T-helper 1 cell (primary cell): ENCODE results near the gene LCAT.
"Not testable (repeated sequence)": the region's sequence is repeated elsewhere in the genome, so short reads cannot be mapped to it uniquely, and the experiment has no call there.

Experiments
- DNase-seq, 5 donors: peaks; one replicate each; pipeline ENCODE4 v3.0.0-alpha.2; 2012 to 2020

The LCAT gene

DNA sequence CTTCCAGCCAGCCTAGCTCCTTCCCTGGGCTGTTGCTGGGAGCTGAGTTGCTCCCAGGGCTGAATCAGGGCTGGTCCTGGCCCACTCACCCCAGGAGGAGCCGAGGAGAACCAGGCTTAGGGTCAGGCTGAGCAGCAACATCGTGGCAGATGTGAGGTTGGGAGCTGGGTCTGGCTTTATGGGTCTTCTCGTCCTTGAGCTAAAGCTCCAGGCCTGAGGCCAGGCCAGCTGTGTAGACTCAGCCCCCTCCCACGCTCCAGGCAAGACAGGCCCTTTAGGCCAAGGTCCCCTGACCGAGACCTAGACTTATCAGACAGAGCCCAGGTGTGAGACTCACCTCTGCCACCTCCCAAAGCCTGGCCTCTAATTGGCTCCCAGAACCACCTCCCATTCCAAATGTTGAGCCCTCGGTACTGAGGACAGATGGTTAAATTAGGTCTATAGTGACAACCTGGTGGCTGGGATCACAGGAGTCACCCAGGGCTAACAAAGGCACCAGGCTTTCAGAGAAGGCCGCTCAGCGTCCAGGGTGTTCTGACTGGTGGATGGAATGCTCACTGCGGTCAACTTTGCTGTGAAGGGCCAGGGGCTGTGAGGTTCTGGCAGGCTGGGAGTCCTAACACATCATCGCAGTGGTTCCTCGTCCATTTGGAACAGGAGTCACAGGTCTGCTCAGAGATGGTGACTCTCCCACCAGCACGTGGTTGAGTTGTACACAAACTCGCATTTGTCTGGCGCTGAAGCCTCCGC, 12.0 kb downstream of the LCAT start, which contains the start of gene CTRL:
Gene CTRL, minus strand, starts transcription at position 151 of the 750 bp plus-strand sequence. Its CDS starts 10 bp downstream, at position 141.
- DNase-seq: no peak

DNA sequence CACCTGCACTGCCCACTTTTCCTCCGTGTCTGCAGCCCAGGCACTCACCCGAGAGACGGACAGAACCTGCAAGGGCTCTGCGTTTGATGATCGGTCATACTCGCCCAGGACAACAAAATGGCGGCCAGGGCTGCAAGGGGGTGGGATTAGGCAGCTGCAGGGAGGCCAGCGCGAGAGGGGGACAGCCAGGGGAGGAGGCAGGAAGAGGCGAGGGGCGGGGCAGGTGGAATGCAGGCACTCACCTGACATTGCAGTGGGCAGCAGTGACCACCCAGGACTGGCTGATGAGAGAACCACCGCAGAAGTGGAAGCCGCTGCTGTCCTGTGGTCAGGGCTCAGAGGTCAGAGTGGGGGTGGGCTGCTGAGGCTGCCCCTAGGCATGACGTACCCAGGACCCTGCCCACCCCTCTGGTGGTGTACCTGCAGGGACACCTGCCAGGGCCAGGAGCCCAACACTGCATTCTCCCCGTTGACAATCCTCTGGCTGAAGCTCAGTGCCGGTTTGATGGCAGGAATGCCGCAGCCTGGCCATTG, 13.2 kb downstream of the LCAT start:
- no peak for DNase-seq

DNA sequence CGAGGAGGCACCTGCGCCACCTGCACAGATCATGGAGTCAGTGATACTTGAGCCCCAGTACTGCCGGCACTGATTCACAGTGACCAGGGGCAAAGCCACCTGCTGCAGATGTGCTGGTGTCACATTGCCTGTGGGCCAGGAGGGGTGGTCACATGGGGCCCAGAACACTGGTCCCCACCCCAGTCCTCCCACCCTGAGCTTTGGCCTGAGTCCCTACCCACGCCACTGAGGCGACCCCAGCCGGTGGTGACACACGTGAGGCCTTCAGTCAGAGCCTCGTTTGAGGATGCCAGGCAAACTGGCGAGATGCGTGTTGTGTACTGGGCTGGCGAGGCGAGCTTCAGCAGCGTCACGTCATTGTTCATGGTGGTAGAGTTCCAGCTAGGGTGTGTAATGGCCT, 13.7 kb downstream of the LCAT start:
- no peak for DNase-seq

DNA sequence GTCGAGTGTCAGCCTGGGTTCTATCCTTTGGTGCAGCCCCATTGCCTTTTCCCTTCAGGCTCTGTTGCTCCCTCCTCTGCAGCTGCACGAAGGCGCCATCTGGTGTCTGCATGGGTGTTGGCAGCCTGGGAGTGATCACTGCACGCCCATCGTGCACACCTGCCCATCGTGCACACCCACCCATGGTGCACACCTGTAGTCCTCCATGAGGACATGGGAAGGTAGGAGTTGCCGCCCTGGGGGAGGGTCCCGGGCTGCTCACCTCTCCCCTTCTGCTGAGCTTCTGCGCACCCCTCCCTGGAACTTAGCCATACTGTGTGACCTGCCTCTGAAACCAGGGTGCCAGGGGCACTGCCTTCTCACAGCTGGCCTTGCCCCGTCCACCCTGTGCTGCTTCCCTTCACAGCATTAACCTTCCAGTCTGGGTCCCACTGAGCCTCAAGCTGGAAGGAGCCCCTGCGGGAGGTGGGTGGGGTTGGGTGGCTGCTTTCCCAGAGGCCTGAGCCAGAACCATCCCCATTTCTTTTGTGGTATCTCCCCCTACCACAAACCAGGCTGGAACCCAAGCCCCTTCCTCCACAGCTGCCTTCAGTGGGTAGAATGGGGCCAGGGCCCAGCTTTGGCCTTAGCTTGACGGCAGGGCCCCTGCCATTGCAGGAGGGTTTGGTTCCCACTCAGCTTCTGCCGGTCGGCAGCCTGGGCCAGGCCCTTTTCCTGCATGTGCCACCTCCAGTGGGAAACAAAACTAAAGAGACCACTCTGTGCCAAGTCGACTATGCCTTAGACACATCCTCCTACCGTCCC, 15.2 kb downstream of the LCAT start:
- peak; percentile 46 to 69 (median 63) for DNase-seq

DNA sequence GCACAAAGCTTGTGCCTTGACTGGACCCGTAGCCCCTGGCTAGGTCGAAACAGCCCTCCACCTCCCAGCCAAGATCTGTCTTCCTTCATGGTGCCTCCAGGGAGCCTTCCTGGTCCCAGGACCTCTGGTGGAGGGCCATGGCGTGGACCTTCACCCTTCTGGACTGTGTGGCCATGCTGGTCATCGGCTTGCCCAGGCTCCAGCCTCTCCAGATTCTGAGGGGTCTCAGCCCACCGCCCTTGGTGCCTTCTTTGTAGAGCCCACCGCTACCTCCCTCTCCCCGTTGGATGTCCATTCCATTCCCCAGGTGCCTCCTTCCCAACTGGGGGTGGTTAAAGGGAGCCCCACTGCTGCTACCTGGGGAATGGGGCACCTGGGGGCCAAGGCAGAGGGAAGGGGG, 15.8 kb downstream of the LCAT start:
- DNase-seq: no peak

DNA sequence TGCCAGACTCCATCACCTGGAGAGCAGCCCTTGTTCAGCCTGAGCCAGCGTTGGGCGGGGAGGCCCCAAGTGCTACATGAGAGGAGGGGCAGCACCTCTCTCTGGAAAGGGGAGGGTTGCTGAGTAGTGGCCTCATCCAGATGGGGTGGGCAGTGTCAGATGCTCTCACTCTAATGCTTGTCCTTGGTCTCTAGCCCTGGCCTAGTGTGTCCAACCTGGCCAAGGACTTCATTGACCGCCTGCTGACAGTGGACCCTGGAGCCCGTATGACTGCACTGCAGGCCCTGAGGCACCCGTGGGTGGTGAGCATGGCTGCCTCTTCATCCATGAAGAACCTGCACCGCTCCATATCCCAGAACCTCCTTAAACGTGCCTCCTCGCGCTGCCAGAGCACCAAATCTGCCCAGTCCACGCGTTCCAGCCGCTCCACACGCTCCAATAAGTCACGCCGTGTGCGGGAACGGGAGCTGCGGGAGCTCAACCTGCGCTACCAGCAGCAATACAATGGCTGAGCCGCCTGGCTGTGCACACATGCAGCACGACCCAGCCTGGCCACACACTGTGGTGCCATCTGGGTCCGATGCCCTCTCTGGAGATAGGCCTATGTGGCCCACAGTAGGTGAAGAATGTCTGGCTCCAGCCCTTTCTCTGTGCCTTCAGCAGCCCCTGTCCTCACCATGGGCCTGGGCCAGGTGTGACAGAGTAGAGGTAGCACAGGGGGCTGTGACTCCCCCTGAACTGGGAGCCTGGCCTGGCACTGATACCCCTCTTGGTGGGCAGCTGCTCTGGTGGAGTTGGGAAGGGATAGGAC, 16.6 kb downstream of the LCAT start:
- no peak for DNase-seq

DNA sequence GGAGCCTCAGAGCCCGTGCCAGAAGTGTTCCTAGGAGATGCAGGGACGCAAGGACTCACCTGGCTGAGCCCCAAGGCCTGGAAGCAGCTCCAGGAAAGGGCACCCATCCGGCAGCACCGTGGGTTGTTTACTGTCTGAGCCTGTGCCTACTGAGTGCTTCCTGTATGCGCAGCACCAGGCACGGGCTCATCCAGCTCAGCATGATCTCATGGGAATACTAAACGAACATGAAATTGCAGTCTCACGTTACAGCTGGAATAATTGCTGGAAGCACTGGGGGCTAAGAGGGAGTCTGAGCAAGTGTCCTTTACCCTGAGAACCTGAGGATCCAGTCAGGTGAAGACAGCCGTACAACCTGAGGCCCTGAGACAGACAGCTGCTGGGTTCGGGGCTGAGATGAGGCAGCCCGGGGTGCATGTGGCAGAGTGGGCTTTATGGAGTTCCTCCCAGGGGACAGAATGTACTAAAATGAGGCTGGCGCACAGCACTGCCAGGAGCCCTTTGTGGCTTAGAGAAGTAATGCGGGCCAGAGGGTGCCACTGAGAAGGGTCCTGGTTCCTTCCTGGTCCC, 17.7 kb downstream of the LCAT start:
- no peak for DNase-seq

DNA sequence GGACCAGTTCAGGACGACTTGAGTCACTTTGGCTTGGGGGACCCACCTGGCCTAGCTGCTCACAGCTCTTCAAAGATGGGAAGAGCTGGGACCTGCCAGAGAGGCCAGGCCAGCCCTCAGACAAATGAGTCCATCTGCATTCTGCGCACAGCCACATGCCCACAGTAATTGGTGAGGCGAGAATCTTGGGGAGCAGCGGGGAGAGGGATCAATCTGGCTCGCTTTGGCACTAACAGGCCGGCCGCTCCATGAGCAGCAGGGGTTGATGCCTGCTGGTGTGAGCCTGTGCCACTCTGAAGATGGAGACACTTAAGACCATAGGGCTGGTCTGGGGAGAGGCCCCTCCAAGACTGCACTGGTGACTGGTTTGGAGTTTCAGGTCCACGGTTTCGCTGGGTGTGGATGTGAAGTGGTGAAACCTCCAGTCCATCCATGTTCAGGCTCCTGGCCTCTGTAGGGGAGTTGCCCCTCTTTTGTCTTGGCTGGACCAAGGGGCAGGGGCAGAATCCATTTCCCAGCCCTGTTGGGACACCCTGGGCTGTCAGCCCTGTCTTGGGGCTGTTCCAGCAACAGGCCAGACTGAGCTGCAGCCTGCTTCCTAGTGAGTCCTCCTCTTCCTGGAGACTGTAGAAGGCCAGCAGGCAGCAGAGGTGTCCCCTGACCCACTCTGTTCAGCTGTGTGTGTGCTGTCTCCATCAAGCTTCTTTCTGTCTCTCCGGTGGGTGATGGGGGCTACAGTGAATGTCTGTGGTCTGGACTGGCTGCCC, 19.6 kb downstream of the LCAT start:
- DNase-seq: no peak

DNA sequence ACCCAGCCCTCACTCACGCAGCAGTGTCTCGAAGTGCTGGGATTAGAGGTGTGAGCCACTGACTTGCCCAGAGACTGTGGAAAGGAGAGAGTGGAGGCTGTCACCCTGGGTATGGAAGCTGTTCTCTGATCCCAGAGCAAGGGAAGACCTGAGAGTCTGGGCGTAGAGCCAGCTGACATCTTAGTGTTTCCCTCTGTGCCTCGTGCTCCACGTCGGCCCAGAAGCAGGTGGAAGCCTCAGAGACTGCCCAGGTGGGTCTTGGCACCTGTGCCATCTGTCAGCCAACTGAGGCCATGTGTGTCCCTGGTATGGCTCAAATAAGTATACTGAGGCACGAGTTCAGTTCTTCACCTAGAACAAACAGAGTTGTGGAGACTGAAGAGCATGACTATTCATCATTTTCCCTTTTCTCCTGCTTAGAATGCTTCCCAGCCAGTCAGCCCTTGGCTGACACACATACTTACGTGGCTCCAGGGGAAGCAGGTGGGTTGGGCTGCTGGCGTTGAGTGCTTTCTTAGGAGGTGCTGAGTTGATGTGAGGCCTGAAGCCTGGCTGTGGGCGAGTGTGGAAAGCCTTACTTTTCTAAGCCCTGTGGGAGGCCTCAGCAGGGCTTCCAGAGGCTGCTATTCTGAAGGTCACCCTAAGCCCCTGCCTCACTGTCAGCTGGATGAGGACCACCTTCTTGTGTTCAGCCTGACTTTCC, 20.4 kb downstream of the LCAT start:
- DNase-seq: no peak

DNA sequence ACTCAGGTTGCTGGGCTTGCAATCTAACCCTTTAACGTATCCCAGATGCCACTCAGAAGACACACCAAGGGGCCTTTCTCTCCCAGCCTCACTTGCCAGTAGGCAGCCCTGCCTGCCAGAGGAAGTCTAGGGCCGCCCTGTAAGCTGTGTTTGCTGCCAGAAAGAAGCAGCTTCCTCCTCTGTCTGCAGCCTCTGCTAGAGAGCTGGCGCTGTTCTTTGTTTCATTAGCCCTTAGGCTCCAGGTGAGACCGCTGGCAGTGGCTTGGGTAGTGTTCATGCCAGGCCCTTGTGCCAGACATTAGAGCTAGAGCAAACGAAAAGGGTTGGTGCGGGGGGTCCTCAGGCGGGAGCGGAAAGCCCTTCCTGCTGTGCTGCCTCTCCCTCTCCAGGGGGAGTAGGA, 21.2 kb downstream of the LCAT start:
- DNase-seq: no peak

DNA sequence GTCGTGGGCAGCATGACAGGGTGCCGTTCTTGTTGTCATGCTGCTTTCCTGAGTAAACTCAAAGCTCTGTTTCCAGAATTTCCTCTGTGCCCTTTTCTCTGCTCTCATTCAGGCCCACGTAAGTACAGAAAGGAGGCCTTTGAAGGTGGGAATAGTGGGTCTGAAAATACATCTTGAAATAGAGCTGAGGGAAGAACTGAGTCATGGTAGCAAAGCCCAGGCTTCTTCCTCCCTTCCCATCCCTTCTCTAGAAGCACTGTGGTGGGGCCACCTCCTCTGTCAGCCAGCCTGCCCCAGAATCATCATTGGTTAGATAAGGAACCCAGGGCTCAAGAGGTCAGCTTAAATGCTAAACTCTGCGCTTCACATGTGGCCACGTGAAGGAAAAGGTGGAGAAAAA, 21.7 kb downstream of the LCAT start:
- no peak for DNase-seq

DNA sequence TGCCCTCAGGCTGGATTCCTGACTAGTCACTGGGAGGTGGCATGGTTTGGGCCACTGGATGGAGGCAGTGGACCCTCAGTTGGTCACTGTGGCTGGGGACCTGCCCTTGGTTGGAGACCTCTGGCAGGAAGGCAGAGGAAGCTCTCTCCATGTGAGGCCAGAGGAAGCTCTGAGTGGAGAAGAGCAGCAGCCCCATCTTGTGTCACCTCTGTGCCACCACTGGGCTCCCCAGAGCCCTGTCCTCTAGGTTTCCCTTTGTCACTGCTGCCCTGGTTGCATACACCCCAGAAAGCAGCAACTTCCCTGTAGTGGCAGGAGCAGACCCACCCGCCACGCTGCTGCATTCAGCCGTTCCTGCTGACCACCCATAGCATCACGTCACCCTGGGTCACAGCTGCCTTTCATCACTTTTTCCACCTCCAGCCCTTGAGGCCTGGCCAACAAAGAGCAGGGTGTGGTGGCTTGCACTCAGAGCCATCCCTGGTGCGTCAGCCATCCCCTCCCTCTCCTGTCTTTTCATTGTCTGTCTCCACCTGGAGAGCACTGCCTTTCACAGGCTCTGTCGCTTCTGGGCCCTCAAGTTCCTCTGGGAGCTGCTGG, 24.2 kb downstream of the LCAT start:
- no peak for DNase-seq

DNA sequence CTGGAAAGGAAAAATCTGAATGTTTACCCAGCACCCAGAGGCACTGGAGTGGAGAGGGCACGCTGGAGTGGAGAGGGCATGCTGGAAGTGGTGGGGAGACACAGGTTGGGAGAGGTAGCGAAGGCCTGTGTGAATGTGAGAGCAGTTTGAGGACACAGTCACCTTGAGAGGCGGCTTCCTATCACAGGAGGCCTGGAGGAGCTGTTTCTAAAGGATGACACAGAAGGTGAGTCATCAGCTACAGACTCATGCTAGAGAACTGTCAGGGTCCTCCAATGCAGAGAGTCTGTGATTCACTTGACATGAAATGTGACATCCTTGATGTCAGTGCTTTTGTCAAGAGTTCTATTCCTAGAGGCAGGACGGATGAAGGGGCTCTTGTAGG, 26.1 kb downstream of the LCAT start:
- DNase-seq: peak in 1 of 5 donors; percentile 57

DNA sequence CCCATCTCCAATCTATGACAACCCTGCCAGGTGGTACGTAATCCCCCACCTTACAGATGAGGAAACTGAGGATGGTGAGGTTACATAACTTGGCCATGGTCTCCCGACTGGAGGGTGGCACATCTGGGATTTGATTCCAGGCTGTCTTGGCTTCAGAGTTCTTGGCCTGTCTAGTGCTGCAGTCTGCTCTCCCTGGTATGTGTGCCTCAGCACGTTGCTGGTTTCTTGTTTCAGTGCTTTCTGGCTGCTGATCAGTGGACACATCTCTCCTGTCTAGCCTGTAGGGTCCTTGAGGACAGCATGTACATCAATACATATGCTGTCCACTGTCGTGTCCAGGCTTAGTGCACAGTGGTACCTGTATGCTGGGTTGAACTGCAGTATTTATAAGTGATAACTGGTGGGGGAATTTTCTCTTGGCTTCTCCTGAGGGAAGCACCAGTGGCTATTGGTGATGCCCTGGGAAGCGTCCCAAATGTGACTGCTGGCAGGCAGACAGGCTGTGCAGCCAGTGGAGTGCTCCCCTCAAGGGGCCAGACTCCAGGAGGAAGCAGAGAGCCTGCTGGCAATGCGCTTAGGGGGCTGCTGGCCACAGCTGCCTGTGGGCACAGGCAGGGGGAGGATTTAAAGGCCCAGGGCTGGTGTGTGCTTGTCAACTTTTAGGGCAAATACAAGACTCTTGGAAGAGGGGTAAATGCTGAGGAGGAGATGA, 26.6 kb downstream of the LCAT start:
- no peak for DNase-seq

DNA sequence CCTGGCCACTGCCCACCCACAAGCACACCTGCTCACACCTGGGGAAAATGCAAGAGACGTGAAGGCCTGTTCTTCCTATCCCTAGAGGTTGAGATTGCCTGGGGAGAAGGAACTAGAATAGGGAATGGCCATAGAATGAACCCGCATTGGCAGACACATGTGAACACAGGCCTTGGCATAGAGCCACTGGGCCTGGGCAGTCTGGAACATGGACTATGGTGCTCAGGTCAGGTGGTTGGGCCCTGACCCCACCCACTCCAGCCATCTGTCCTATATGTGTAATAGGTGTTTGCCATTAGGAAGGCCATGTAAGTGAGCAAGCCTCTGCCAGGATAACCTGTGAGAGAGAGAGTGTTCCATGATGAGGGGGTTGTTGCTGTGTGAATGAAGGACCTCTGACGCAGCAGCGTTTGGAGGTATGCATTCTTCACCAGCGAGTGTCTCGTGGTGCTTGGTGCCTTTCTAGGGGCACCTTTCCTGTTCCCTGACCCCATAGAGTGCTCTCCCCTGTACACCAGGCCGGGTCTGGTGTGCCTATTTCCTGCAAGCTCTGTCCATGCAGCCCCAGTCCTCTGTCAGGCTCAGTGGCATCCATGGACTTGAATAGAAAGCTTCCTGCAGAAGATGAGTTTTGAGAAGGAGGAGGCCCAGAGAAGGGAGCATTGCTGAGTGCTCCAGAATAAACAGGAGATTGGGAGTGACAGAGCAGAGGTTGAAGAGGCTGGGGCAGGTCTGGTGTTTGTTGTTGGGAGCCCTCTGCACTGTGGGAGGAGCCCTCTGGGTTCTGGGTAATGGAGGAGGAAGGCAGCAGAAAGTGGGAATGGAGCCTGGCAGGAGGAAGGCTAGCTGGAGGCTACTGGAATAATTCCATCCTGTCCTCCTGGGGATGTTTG, 27.8 kb downstream of the LCAT start:
- DNase-seq: no peak

DNA sequence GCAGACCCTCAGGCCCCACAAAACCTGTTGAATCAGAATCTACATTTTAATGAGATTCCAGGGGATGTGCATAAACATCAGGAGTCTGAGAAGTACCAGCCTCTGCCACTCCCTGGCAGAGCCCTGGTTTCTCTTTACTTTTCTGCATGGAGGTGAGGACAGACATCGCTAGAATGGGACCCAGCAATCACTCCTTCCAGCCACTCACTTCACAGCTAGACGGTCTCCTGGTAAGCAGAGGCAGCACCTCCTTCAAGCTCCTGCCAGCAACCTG, 28.5 kb downstream of the LCAT start:
- not testable (repeated sequence) for DNase-seq

DNA sequence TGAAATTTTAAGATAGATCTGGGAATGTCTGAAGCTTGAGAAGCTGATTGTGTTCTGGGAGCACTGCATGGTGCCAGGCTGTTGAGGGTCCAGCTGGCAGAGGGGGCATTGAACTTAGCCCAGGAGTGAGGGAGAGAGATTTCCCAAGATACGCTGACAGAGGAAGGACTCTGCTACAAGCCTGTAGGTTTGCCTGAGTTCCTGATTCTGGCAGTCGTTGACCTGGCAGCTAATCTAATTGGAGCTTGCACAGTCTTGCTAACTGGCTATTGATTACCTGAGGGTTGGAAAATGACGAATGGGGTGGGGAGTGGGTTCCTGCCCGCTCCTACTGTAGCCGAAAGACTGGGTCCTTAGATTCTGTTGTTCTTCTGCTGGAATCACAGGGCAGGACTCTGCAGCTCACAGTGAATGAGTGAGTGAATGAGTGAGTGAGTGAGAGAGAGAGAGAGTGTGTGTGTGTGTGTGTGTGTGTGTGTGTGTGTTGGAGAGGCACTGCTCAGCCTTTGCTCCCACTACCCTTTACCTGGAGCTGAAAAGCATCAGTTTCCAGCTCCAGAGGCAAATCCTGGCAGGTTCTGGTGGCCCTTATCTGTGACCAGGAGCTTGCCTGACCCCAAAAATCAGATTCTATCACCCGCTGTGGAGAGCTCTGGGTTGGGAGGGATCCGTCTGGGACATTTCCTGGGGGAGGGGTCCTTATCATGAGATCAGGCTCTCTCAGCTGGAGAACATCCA, 29.0 kb downstream of the LCAT start:
- DNase-seq: no peak

DNA sequence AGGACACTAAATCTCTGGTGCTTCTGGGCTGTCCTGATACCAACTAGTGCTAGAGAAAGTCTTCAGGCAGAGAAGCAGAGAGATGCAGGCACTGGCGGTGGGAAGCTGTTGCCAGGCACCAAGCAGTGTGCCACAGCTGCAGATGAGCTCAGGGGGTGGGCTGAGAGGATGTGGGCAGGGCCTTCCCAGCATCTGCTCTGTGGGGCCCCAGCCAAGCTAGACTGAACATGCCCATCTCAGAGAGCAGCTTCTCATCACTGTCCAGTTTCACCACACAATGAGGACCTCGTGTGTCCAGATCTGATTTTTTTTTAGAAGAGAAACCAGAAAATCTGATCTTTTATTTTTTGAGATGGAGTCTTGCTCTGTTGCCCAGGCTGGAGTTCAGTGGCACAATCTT, 33.8 kb downstream of the LCAT start:
- DNase-seq: peak in 1 of 5 donors; percentile 75
